ENCODE data around the gene PTPRT. TPM values are rescaled to one million over a fixed set of nuclear protein-coding genes. Genes with fewer than 3 reads are reported as not detected.
A peak's percentile ranks its signal among the peaks of the same experiment; 100 is the strongest.

PTPRT gene
- total RNA-seq, 1 experiment from 2014 or later: not detected

DNA sequence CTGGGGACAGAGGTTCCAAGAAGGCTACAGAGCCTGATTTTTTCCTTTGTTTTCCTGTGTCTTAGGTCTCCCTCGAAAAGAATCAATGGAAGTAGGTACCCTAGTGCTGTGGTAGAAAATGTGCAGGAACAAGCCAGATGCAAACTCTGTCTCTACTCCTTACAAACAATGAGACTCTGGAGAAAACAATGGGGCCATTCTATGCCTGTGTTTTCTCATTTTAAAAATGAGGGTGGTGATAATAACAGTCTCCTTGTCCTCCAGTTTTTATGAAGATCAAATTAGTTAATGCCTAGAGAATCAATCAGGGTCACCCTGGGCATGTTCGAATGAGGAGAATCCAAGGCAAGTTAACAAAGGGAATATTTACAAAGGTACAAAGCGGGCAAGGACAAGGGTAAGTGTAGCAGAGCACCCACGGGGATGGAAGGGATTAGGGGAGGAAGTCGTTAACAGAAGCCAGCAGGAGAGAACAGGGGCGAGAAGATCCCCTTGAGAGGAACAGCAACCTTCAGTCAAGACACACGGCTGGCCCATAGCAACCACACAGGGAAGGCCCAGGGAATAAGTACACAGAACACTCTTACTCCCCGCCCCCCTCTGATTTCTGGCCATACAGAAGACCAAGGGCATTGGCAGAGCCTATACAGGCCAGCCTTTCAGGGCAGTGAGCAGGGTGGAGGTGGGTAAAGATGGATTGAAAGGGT, 342.8 kb downstream of the PTPRT start:
- Mint-ChIP-seq H3K27me3 (ENCODE audit: unreplicated experiment) (peaks cover 35% of the 10 kb centered on the region), H3K4me1 (ENCODE audit: low read depth, unreplicated experiment) (no peaks in the 10 kb centered on the region), H3K9me3 (ENCODE audit: low read depth, unreplicated experiment) (peaks cover 5% of the 10 kb centered on the region), H3K36me3 (ENCODE audit: insufficient read depth, unreplicated experiment) (no peaks in the 10 kb centered on the region), H3K27ac (ENCODE audit: unreplicated experiment) (no peak overlapping the region), H3K4me3 (ENCODE audit: low read depth, unreplicated experiment) (no peak overlapping the region)
- TF ChIP-seq, protein P1, sequence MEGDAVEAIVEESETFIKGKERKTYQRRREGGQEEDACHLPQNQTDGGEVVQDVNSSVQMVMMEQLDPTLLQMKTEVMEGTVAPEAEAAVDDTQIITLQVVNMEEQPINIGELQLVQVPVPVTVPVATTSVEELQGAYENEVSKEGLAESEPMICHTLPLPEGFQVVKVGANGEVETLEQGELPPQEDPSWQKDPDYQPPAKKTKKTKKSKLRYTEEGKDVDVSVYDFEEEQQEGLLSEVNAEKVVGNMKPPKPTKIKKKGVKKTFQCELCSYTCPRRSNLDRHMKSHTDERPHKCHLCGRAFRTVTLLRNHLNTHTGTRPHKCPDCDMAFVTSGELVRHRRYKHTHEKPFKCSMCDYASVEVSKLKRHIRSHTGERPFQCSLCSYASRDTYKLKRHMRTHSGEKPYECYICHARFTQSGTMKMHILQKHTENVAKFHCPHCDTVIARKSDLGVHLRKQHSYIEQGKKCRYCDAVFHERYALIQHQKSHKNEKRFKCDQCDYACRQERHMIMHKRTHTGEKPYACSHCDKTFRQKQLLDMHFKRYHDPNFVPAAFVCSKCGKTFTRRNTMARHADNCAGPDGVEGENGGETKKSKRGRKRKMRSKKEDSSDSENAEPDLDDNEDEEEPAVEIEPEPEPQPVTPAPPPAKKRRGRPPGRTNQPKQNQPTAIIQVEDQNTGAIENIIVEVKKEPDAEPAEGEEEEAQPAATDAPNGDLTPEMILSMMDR (IDR thresholded peaks at IDR 0.05; ENCODE audit: unreplicated experiment): no peak
- no peak for DNase-seq
- intact Hi-C loops (cut with micrococcal nuclease; ENCODE audit: unreplicated experiment): no loop called here
- BruUV-seq (replicated peaks): no TSS peak
- CTCF ChIA-PET: no interaction called here

DNA sequence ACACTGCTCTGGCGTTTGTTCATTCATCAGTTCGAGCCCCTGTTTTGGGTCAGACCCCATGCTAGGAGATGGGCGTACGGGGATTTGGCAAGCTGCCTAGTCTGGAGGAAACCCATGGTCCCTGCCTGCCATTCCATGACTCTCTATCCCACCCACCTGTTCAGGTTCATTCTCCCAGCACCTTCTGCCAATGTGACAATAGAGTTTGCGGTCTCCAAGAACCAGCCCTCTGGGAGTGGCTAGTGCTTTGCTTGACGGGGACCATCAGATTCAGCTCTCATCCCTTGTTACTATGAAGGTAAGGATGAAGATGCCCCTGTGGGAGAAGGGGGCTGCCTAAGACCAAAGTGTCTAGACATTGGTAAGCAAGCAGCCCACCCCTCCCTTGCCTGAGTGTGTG, 345.0 kb downstream of the PTPRT start:
- Mint-ChIP-seq H3K27me3 (ENCODE audit: unreplicated experiment) (peaks cover 16% of the 10 kb centered on the region), H3K4me1 (ENCODE audit: low read depth, unreplicated experiment) (no peaks in the 10 kb centered on the region), H3K9me3 (ENCODE audit: low read depth, unreplicated experiment) (peaks cover 5% of the 10 kb centered on the region), H3K36me3 (ENCODE audit: insufficient read depth, unreplicated experiment) (no peaks in the 10 kb centered on the region), H3K4me3 (ENCODE audit: low read depth, unreplicated experiment) (no peak overlapping the region), H3K27ac (ENCODE audit: unreplicated experiment) (no peak overlapping the region)
- intact Hi-C loops (cut with micrococcal nuclease; ENCODE audit: unreplicated experiment): no loop called here
- TF ChIP-seq, protein P1 (IDR thresholded peaks at IDR 0.05; ENCODE audit: unreplicated experiment): no peak
- CTCF ChIA-PET: no interaction called here
- BruUV-seq (replicated peaks): no TSS peak
- DNase-seq: no peak

DNA sequence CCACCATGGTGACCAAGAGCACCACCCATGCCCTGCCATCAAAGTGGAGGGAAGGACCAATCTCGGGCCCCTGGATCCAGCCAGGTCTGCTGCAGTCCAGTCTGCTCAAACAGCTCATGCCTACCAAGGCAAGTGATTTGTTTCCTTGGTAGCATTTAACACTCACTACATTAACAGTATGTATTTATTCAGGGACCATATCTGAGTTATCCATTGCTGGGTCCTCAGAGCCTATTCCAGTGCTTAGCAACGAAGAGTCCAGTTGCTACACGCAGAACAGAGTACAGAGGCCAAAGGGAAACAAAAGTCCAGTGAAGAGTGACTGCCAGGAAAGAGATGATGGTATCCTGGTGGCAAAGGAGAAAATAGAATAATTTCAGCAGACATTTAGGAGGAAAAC, 352.2 kb downstream of the PTPRT start:
- CTCF ChIA-PET: interaction anchor here (0.6 kb wide), 1 partner anchor 920 kb away, joined by 6 read pairs; no protein-coding TSS in a partner anchor
- Mint-ChIP-seq H3K36me3 (ENCODE audit: insufficient read depth, unreplicated experiment) (no peaks in the 10 kb centered on the region), H3K27me3 (ENCODE audit: unreplicated experiment) (no peaks in the 10 kb centered on the region), H3K27ac (ENCODE audit: unreplicated experiment) (no peak overlapping the region), H3K4me1 (ENCODE audit: low read depth, unreplicated experiment) (no peaks in the 10 kb centered on the region), H3K9me3 (ENCODE audit: low read depth, unreplicated experiment) (peaks cover 2% of the 10 kb centered on the region), H3K4me3 (ENCODE audit: low read depth, unreplicated experiment) (no peak overlapping the region)
- TF ChIP-seq, protein P1 (IDR thresholded peaks at IDR 0.05; ENCODE audit: unreplicated experiment): no peak
- no peak for DNase-seq
- BruUV-seq (replicated peaks): no TSS peak
- intact Hi-C loops (cut with micrococcal nuclease; ENCODE audit: unreplicated experiment): no loop called here

DNA sequence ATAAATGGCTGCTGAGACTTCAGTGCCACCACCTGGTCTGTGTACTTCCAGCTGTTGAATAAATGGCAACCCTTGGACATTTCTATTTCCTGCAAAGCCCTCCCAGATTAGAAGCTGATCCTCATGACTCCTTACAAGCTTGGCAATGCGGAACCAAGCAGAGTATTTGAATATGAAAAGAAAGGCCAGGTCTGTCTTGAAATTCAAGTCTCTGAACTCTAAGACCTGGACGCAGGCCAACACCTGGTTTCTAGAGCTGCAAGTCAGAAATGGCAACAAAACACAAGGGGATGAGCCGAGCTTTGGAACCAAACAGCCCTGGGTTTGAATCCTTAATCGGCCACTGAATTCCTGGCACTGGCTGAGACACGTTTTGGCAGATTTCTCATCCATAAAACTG, 353.4 kb downstream of the PTPRT start:
- CTCF ChIA-PET: no interaction called here
- Mint-ChIP-seq H3K9me3 (ENCODE audit: low read depth, unreplicated experiment) (peaks cover 2% of the 10 kb centered on the region), H3K27me3 (ENCODE audit: unreplicated experiment) (no peaks in the 10 kb centered on the region), H3K4me3 (ENCODE audit: low read depth, unreplicated experiment) (no peak overlapping the region), H3K4me1 (ENCODE audit: low read depth, unreplicated experiment) (no peaks in the 10 kb centered on the region), H3K27ac (ENCODE audit: unreplicated experiment) (no peak overlapping the region), H3K36me3 (ENCODE audit: insufficient read depth, unreplicated experiment) (no peaks in the 10 kb centered on the region)
- TF ChIP-seq, protein P1 (IDR thresholded peaks at IDR 0.05; ENCODE audit: unreplicated experiment): no peak
- no TSS peak for BruUV-seq (replicated peaks)
- DNase-seq: peak; percentile 6
- intact Hi-C loops (cut with micrococcal nuclease; ENCODE audit: unreplicated experiment): no loop called here
